BE2C (cell line): ENCODE data around the gene TRIO.

Source experiments
- DNase-seq: peaks from one replicate; pipeline ENCODE4 v3.0.0-alpha.2; 2020
- H3K27me3 ChIP-seq: fragments of 250-450 bp; sonication (Bioruptor Pico); 2 replicates; pipeline ENCODE4 v1.5.1; 2020; ENCODE audit warnings: mild to moderate bottlenecking
- H3K36me3 ChIP-seq: fragments of 250-450 bp; sonication (Bioruptor Pico); 2 replicates; pipeline ENCODE4 v1.5.1; 2020; ENCODE audit warnings: mild to moderate bottlenecking
- H3K4me1 ChIP-seq: fragments of 250-450 bp; sonication (Bioruptor Pico); 2 replicates; pipeline ENCODE4 v1.5.1; 2020
- H3K4me3 ChIP-seq: 2 replicates; pipeline ENCODE4 v1.5.1; 2011; ENCODE audit warnings: low read depth, low read length
- H3K9me3 ChIP-seq: fragments of 250-450 bp; sonication (Bioruptor Pico); 2 replicates; pipeline ENCODE4 v1.5.1; 2020
- CTCF ChIP-seq: IDR thresholded peaks from 2 replicates; pipeline ENCODE4 v1.5.1; 2012; ENCODE audit warnings: mild to moderate bottlenecking, low read depth, low read length

TRIO gene

GRCh38 chr5:14284392-14285148, 141.4 kb downstream of the TRIO start:
- Histone ChIP-seq H3K36me3 (peaks cover 10% of the 10 kb centered on the region), H3K4me1 (peaks cover 15% of the 10 kb centered on the region), H3K9me3 (no peaks in the 10 kb centered on the region), H3K27me3 (no peaks in the 10 kb centered on the region), H3K4me3 (no peak overlapping the region)
- DNase-seq: no peak
- TF ChIP-seq CTCF: no peak

- DNase-seq: no peak
- Histone ChIP-seq H3K4me3 (no peak overlapping the region), H3K9me3 (no peaks in the 10 kb centered on the region), H3K27me3 (no peaks in the 10 kb centered on the region), H3K4me1 (peaks cover 21% of the 10 kb centered on the region), H3K36me3 (peaks cover 12% of the 10 kb centered on the region)
- TF ChIP-seq CTCF: no peak
Observed at GRCh38 chr5:14286007-14286406, 142.9 kb downstream of the TRIO start.

GRCh38 chr5:14286574-14287421, 143.7 kb downstream of the TRIO start:
- Histone ChIP-seq H3K4me3 (no peak overlapping the region), H3K4me1 (peaks cover 17% of the 10 kb centered on the region), H3K9me3 (no peaks in the 10 kb centered on the region), H3K27me3 (no peaks in the 10 kb centered on the region), H3K36me3 (peaks cover 15% of the 10 kb centered on the region)
- DNase-seq: no peak
- TF ChIP-seq CTCF: no peak

GRCh38 chr5:14292766-14293658, 149.9 kb downstream of the TRIO start:
- no peaks in the 10 kb centered on the region for H3K27me3 ChIP-seq
- DNase-seq: no peak
- peaks cover 29% of the 10 kb centered on the region for H3K36me3 ChIP-seq
- H3K4me1 ChIP-seq: peaks cover 26% of the 10 kb centered on the region
- no peak overlapping the region for H3K4me3 ChIP-seq
- TF ChIP-seq CTCF: no peak
- H3K9me3 ChIP-seq: no peaks in the 10 kb centered on the region

- H3K36me3 ChIP-seq: peaks cover 25% of the 10 kb centered on the region
- no peaks in the 10 kb centered on the region for H3K9me3 ChIP-seq
- no peaks in the 10 kb centered on the region for H3K27me3 ChIP-seq
- peak; percentile 34 for DNase-seq
- H3K4me1 ChIP-seq: peaks cover 33% of the 10 kb centered on the region
- no peak overlapping the region for H3K4me3 ChIP-seq
- no peak for TF ChIP-seq CTCF
Observed at GRCh38 chr5:14295610-14296009, 152.5 kb downstream of the TRIO start.
